ENCODE data around the gene HIVEP3.

The HIVEP3 gene

GRCh38 chr1:41621791-41622190, 296.9 kb downstream of the HIVEP3 start:
- no peak for DNase-seq (ENCODE audit: extremely low read depth in 1 of 2, low read depth in 1 of 2)

DNA sequence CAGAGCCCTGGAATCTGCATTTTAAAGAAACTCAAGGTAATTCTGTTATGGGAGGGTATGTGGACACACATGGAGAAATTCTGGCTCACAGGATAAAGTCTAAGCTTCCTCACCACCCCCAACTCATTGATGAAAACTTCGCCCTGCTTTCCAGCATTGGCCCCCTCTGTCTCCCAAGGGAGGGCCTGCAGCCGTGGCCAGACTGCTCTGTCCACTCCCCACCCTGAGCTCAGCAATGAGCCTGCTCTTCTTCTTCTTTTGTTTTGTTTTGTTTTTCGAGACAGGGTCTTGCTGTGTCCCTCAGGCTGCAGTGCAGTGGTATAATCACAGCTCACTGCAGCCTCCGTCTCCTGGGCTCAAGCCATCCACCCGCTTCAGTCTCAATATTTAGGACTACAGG, 297.5 kb downstream of the HIVEP3 start:
- DNase-seq (ENCODE audit: extremely low read depth in 1 of 2, low read depth in 1 of 2) = no peak

- no peak for DNase-seq (ENCODE audit: extremely low read depth in 1 of 2, low read depth in 1 of 2)
Measured at GRCh38 chr1:41620365-41621169, 298.2 kb downstream of the HIVEP3 start.

GRCh38 chr1:41619511-41620364, 299.0 kb downstream of the HIVEP3 start:
- no peak for DNase-seq (ENCODE audit: extremely low read depth in 1 of 2, low read depth in 1 of 2)

DNA sequence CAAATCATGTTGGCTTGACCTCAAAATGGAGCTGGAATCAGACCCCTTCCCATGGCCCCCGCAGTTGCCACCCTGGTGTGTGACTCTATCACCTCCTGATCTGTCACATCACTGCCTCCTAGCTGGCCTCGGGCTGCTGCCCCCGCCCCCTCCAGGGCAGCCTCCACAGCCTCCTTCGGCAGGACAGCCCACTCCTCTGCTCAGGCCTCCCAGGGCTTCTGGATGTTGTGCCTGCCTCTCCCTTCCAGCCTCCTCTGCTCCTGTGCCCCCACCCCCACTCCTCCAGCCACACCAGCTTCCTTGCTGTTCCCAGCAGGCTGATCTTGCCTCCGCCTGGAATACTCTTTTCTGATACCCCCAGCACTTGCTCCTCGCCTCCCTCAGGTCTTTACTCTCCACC, 299.9 kb downstream of the HIVEP3 start:
- DNase-seq (ENCODE audit: extremely low read depth in 1 of 2, low read depth in 1 of 2) = no peak

GRCh38 chr1:41618066-41618825, 300.5 kb downstream of the HIVEP3 start:
- no peak for DNase-seq (ENCODE audit: extremely low read depth in 1 of 2, low read depth in 1 of 2)

GRCh38 chr1:41617336-41617735, 301.4 kb downstream of the HIVEP3 start:
- DNase-seq (ENCODE audit: extremely low read depth in 1 of 2, low read depth in 1 of 2) = no peak

DNA sequence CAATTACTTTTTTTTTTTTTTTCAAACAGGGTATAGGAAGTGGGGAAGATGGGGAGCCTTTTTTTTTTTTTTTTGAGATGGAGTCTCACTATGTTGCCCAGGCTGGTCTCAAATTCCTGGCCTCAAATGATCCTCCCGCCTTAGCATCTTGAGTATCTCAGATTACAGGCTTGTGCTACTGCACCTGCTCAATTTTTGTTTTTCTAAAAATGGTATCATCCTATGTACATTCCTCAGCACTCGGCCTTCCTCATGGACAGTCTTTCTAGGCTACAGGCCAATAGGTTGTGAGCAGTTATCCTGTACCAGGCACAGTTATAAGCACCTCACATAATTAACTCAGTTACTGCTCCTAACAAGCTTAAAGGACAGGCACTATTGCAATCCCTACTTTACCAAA, 302.2 kb downstream of the HIVEP3 start:
- DNase-seq (ENCODE audit: extremely low read depth in 1 of 2, low read depth in 1 of 2) = no peak

DNA sequence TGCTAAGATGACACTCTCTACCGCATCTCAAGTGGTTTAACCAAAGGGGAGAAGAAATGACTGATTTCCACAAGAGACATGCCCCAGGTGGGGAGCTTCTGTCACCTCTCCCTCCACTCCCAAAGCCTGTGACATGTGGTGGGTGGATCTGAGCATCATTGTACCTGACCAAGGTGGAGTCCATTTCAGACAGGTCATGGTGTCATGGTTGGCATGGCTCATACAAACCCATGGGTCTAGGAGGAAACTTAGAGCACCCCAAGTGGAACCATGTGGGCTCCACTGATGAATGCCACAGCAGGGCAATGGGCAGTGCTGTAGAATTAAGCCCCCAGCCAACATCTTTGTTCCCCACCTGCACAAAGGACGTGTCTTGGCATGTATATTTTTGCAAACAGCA, 302.7 kb downstream of the HIVEP3 start:
- no peak for DNase-seq (ENCODE audit: extremely low read depth in 1 of 2, low read depth in 1 of 2)

GRCh38 chr1:41615316-41615715, 303.4 kb downstream of the HIVEP3 start:
- no peak for DNase-seq (ENCODE audit: extremely low read depth in 1 of 2, low read depth in 1 of 2)

DNA sequence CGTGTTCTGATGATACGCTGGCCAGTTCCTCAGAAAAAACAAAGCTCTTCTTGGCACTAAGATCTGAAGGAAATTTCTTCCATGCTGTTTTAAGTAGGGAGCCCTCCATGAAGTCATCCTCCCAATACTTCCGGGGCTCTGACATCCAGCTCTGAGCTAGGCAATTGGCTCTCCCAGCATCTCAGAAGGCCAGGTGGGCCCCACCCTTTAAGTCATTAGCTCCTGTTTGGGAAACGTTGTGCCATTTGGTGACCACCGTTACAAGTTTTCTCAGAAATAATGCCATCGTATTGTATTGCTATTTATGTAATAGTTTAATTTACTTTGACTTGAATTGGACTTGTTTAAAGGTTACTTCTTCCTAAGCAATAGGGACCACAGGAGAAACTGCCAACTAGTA, 303.9 kb downstream of the HIVEP3 start:
- DNase-seq (ENCODE audit: extremely low read depth in 1 of 2, low read depth in 1 of 2) = no peak

DNA sequence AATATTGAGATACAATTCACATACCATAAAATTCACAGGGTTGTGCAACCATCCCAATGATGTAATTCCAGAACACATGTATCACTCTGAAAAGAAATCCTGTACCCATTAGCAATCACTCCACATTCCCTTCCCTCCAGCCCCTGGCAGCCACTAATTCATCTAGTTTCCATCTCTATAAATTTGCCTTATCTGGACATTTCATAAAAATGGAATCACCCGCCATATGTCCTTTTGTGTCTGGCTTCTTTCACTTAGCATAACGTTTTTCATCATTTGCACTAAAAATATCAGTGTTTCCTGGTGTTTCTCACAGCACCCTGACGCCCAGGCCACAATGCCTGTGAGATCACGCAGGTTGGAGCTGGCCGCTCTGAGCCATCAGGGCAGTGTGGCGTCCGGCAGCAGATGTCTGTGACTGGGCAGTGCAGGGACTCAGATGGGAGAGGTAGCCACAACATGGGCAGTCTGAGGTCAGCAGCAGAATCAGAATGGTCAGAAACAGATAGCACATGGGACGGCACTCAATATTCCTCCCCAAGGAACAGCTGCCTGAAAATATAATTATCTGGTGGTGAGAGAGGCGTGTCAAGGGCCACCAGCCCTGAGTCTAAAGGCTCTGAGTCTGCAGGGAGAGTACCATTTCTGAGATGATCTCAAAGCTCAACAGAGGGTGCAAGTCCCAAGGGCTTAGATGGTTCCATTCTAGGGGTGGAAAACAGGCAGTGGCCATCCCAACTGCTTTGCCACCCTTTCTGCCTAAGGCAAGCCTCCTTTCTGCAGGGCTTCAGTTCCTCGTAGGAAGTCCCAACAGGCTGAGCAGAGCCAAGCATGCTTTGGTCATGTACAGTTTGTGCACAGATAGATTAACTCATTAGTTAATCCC, 304.8 kb downstream of the HIVEP3 start:
- no peak for DNase-seq (ENCODE audit: extremely low read depth in 1 of 2, low read depth in 1 of 2)

- DNase-seq (ENCODE audit: extremely low read depth in 1 of 2, low read depth in 1 of 2) = no peak
Measured at GRCh38 chr1:41612953-41613352, 305.8 kb downstream of the HIVEP3 start.

DNA sequence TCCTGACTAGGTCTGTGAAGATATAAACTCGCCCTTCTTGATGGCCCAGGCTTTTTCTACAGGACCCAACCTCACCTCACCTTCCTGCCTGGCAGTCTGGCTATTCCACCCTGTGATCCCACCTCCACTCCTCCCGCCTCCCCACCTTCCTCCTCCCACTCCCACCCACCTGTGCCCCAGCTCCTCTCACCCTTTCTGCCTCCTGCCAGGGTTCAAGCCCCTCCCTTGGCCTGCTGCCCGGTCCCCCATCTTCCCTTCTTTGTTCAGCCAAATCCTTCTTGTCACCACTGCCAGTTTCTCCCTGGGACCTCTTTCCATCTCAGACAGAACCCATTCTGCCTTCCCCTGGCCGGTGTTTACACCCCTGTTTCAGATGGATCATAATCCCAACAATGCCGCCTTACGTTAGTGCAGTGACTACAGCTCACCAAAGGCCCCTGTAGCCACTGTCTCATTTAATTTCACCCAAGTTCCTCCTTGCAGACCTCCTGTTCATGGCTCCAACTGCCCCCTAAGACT, 306.7 kb downstream of the HIVEP3 start:
- DNase-seq (ENCODE audit: extremely low read depth in 1 of 2, low read depth in 1 of 2) = no peak

GRCh38 chr1:41611068-41611931, 307.4 kb downstream of the HIVEP3 start:
- no peak for DNase-seq (ENCODE audit: extremely low read depth in 1 of 2, low read depth in 1 of 2)

DNA sequence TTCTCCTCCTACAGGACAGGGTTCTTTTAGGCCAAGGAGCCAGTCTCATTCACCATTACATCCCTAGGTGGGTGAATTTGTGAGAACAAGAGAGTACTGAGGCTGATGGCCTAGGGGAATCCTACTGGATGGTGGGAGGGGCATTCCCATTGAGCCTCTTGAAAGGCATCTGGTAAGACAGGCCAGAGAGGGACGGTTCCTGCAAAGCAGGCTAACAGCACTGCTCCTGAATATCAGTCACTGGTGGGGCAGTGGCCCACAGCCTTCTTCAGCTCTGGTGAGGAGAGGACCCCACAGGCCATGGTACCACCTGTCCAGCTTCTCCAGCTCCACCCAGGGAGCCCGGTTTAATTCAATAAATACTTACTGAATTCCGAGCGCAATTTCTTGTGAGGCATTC, 308.4 kb downstream of the HIVEP3 start:
- no peak for DNase-seq (ENCODE audit: extremely low read depth in 1 of 2, low read depth in 1 of 2)

- DNase-seq (ENCODE audit: extremely low read depth in 1 of 2, low read depth in 1 of 2) = no peak
Measured at GRCh38 chr1:41609166-41609883, 309.4 kb downstream of the HIVEP3 start.

DNA sequence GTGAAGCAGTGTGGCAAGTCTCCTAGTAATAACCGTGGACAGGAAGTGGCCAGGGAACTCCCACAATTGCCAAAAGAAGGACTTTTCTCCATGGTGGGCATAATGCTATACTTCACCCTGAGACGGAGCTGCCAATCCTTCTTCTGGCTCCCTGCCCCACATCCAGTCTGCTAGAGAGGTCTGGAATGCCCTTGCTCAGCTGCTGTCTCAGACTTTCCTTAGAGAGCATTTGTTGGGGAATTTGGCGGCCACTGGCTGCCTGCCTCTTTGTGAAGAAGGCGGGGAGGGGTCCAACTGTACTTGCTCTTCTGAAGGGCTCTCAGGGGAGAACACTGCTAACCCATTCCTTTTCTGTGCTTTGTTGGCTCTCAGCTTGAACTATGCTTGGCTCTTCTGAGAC, 310.5 kb downstream of the HIVEP3 start:
- no peak for DNase-seq (ENCODE audit: extremely low read depth in 1 of 2, low read depth in 1 of 2)

- DNase-seq (ENCODE audit: extremely low read depth in 1 of 2, low read depth in 1 of 2) = no peak
Measured at GRCh38 chr1:41607808-41608207, 310.9 kb downstream of the HIVEP3 start.
